DOHH2 (cell line): ENCODE results near the gene PDE7B.

Source experiments
- EZH2phosphoT487 ChIP-seq: fragments of 200-600 bp; sonication (generic); IDR thresholded peaks from 2 replicates; pipeline ENCODE4 v1.6.1; 2017; ENCODE audit warnings: borderline replicate concordance, mild to moderate bottlenecking, antibody characterized with exemption, low read length, moderate library complexity, mixed read lengths
- TF ChIP-seq, protein P1 (sequence below): fragments of 200-600 bp; sonication (generic); IDR thresholded peaks from one replicate; pipeline ENCODE4 v1.5.1; 2014; ENCODE audit warnings: antibody characterized with exemption, mild to moderate bottlenecking, low read depth, low read length; ENCODE audit not compliant: poor library complexity, severe bottlenecking

DNA sequence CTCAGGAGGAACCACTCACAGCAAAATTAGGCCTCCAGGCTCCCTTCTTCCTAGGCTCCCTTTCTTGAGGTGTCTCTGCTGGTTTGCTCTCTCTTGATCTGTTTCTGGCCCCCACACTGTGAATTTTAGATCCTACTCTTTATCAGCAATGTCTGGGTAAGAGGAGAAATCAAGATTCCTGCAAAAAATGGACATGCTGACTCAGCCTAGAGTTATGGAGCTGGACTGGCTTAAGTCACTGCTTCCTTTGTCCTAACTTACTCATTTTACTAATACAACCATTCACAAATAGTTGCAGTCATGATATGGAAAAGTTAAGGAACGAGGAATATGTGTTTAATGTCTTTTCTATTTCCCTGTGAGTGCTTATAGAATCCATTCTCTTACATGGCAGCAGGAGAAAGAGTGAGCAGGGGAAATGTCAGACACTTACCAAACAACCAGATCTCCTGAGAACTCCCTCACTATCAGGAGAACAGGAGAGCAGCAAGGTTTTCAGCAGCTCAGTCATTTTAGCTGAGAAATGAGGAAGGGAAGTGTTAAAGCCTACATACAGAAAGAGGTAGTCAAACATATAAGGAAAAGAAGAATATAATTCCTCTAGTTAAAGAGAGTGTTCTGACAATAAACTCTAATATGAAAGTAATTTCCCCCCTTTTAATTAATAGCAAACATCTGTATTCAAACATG, 160.8 kb downstream of the PDE7B start:
- TF ChIP-seq, protein P1, sequence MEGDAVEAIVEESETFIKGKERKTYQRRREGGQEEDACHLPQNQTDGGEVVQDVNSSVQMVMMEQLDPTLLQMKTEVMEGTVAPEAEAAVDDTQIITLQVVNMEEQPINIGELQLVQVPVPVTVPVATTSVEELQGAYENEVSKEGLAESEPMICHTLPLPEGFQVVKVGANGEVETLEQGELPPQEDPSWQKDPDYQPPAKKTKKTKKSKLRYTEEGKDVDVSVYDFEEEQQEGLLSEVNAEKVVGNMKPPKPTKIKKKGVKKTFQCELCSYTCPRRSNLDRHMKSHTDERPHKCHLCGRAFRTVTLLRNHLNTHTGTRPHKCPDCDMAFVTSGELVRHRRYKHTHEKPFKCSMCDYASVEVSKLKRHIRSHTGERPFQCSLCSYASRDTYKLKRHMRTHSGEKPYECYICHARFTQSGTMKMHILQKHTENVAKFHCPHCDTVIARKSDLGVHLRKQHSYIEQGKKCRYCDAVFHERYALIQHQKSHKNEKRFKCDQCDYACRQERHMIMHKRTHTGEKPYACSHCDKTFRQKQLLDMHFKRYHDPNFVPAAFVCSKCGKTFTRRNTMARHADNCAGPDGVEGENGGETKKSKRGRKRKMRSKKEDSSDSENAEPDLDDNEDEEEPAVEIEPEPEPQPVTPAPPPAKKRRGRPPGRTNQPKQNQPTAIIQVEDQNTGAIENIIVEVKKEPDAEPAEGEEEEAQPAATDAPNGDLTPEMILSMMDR: no peak
- no peak for TF ChIP-seq EZH2phosphoT487
